Measurements from ENCODE around the gene CSF1. TPM values are rescaled to one million over a fixed set of nuclear protein-coding genes. Genes with fewer than 3 reads are reported as not detected.

Gene CSF1
- total RNA-seq, 1 donor from 2014 or later, result 79.8 TPM

GRCh38 chr1:109977225-109977624 is 66.6 kb downstream of the CSF1 start:
- Histone ChIP-seq H3K27me3 (no peaks in the 10 kb centered on the region), H3K36me3 (no peaks in the 10 kb centered on the region), H3K4me3 (no peak overlapping the region), H3K9me3 (no peaks in the 10 kb centered on the region), H3K4me1 (peaks cover 29% of the 10 kb centered on the region), H3K27ac (no peak overlapping the region)
- TF ChIP-seq CTCF (IDR thresholded peaks at IDR 0.05), result no peak
- intact Hi-C loops (cut with DNase I), result no loop called here
- no peak for DNase-seq
- ATAC-seq, result no peak

GRCh38 chr1:109977657-109978378 is 67.2 kb downstream of the CSF1 start:
- no peaks in the 10 kb centered on the region for H3K27me3 ChIP-seq
- ATAC-seq, result peak; percentile 45
- H3K4me1 ChIP-seq, result peaks cover 30% of the 10 kb centered on the region
- no peaks in the 10 kb centered on the region for H3K9me3 ChIP-seq
- TF ChIP-seq CTCF (IDR thresholded peaks at IDR 0.05), result no peak
- no peaks in the 10 kb centered on the region for H3K36me3 ChIP-seq
- H3K4me3 ChIP-seq, result no peak overlapping the region
- DNase-seq, result no peak
- intact Hi-C loops (cut with DNase I), result no loop called here
- H3K27ac ChIP-seq, result no peak overlapping the region

GRCh38 chr1:109978761-109979488 is 68.3 kb downstream of the CSF1 start:
- Histone ChIP-seq H3K4me1 (peaks cover 41% of the 10 kb centered on the region), H3K9me3 (no peaks in the 10 kb centered on the region), H3K36me3 (no peaks in the 10 kb centered on the region), H3K27me3 (no peaks in the 10 kb centered on the region), H3K27ac (peak overlapping the region; percentile 47), H3K4me3 (no peak overlapping the region)
- DNase-seq (no peak), ATAC-seq (no peak)
- intact Hi-C loops (cut with DNase I), result no loop called here
- no peak for TF ChIP-seq CTCF (IDR thresholded peaks at IDR 0.05)

GRCh38 chr1:109979489-109980091 is 68.9 kb downstream of the CSF1 start:
- Histone ChIP-seq H3K27me3 (no peaks in the 10 kb centered on the region), H3K27ac (peak overlapping the region; percentile 47), H3K36me3 (no peaks in the 10 kb centered on the region), H3K4me1 (peaks cover 46% of the 10 kb centered on the region), H3K9me3 (no peaks in the 10 kb centered on the region), H3K4me3 (no peak overlapping the region)
- DNase-seq (no peak), ATAC-seq (no peak)
- TF ChIP-seq CTCF (IDR thresholded peaks at IDR 0.05), result no peak
- intact Hi-C loops (cut with DNase I), result loop anchor here (5.0 kb wide), 1 partner anchor 202 kb away; no protein-coding TSS in a partner anchor

Other genes starting within 250 kb of the CSF1 start
- 37.3 TPM for gene GSTM2, start 242.8 kb upstream of the CSF1 start, total RNA-seq
- not detected for gene GSTM1, start 223.0 kb upstream of the CSF1 start, total RNA-seq
- gene GSTM5, start 198.6 kb upstream of the CSF1 start, total RNA-seq, result 18.1 TPM
- 29.7 TPM for gene GSTM3, start 169.8 kb upstream of the CSF1 start, total RNA-seq
- not detected for gene EPS8L3, start 146.9 kb upstream of the CSF1 start, total RNA-seq
- 91.7 TPM for gene AHCYL1, start 73.9 kb downstream of the CSF1 start, total RNA-seq
- 35.6 TPM for gene STRIP1, start 123.8 kb downstream of the CSF1 start, total RNA-seq
- gene ALX3, start 159.8 kb downstream of the CSF1 start, total RNA-seq, result not detected
- not detected for gene UBL4B, start 201.6 kb downstream of the CSF1 start, total RNA-seq
- 0.06 TPM for gene SLC6A17, start 239.6 kb downstream of the CSF1 start, total RNA-seq

Data from upper lobe of right lung (tissue), 1 donor.